Keratinocyte (primary cell): ENCODE measurements around the gene EVC.

ENCODE experiments used
- CTCF ChIP-seq, 3 experiments: IDR thresholded peaks in 1 of 3; conservative IDR thresholded peaks in 1 of 3; optimal IDR thresholded peaks in 1 of 3; 2 replicates in 2 of 3; 3 replicates in 1 of 3; pipeline versions ENCODE3 to v1.5.1; 2011; ENCODE audit warnings: low read length in 3 of 3, mild to moderate bottlenecking in 3 of 3, moderate library complexity in 2 of 3, control low read depth in 1 of 3, inconsistent platforms in 1 of 3; ENCODE audit not compliant: insufficient read depth in 2 of 3; ENCODE audit errors: extremely low read depth in 1 of 3
- EZH2 ChIP-seq: IDR thresholded peaks from one replicate; pipeline ENCODE4 v1.6.1; 2012; ENCODE audit warnings: inconsistent platforms, mild to moderate bottlenecking, low read length, moderate library complexity

- TF ChIP-seq EZH2 = no peak
- TF ChIP-seq CTCF (optimal IDR thresholded peaks at IDR 0.05 in 1 of 3, IDR thresholded peaks at IDR 0.05 in 1 of 3, conservative IDR thresholded peaks at IDR 0.05 in 1 of 3; ENCODE audit: extremely low read depth in 1 of 3, insufficient read depth in 2 of 3, low read length in 3 of 3) = no peak
Observed at GRCh38 chr4:5715357-5715756, 4.4 kb downstream of the EVC start.
